ENCODE measurements around the gene CHST4. TPM values are rescaled to one million over a fixed set of nuclear protein-coding genes. Genes with fewer than 3 reads are reported as not detected.
"Not testable (repeated sequence)": the region's sequence is repeated elsewhere in the genome, so short reads cannot be mapped to it uniquely, and the experiment has no call there.

The CHST4 gene
- polyA plus RNA-seq, 1 donor = 0.55 TPM

- no peak for DNase-seq
Observed at GRCh38 chr16:71570144-71570543, 43.9 kb downstream of the CHST4 start.

DNA sequence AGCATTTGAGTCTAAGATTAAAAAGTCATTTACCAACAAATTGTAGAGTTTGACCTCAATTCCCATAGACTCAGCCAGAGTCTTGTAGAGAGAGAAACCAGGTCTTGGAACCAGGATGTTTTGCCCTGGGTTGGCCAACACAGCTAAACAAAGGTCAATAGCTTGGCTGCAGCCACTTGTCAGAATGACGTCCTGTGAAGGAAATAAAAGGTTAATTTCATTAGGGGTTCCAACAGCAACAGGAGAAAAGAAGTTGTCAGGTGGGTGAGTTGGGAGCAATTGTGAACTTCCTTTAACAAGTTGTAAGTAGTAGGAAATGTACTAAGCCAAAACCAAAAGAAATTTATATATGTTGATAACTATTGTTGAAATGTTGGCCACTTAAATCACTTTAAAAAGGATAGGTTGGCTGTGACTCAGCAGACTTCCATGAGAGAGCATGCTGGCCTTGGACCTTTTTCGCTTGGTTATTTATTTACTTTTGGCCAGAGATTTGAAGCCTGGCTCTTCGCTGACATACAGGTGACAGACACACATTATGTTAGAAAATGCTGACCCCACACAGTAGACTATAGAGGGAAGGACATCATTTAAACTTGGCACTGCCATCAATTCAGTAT is 46.4 kb downstream of the CHST4 start:
- no peak for DNase-seq

- DNase-seq = no peak
Observed at GRCh38 chr16:71573387-71574094, 47.3 kb downstream of the CHST4 start.

DNA sequence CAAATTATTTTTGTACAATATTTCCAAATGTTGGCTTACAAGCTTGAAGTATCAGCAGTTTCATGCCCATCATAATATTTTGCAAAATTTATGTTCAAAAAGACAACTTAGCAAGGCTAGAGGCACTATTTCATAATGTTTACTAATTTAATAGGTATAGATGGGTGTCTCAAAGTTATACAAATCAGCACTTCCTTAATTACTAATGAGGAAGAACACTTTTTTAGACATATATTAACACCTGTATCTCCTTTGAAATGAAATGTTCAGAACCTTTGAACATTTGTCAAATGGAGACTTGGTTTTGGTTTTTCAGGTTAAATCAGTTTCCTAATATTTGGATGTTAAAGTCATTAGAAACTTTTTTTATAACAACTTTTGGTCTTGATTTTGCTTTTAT is 48.5 kb downstream of the CHST4 start:
- no peak for DNase-seq

GRCh38 chr16:71576971-71577370 is 50.7 kb downstream of the CHST4 start, which contains the start of gene TAT:
TAT (minus strand) TSS chr16:71577092; CDS start chr16:71576415, 677 bp downstream.
- no peak for DNase-seq

DNA sequence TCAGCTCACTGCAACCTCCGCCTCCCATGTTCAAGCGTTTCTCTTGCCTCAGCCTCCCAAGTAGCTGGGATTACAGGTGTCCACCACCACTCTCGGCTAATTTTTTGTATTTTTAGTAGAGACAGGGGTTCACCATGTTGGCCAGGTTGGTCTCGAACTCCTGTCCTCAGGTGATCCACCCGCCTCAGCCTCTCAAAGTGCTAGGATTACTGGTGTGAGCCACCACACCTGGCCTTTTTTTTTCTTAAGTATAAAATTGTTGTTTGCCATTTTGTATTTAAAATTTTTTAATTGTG is 56.3 kb downstream of the CHST4 start:
- not testable (repeated sequence) for DNase-seq

- DNase-seq = no peak
Observed at GRCh38 chr16:71584543-71585317, 58.5 kb downstream of the CHST4 start.

DNA sequence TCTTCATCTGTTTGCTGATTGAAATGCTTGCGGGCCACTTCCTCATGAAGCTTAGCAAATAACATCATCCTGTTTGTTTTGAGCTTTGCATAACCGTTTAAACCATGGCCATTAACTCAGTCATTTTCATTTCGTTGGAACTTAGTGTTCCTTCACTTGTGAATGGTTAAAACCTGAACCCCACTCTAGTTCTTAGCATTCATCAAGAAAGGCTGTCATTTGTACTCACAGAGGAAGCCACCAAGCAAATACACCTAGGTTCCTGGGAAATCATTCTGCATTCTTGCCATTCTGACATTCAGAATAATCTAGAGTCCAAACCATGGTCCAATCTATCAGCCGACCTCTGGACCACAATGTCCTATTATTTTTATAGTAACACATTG is 59.1 kb downstream of the CHST4 start:
- DNase-seq = no peak

Other genes starting within 250 kb of the CHST4 start
- gene CMTR2, start 237.0 kb upstream of the CHST4 start, polyA plus RNA-seq (ENCODE audit: insufficient read length) = 74.4 TPM
- gene CALB2, start 167.7 kb upstream of the CHST4 start, polyA plus RNA-seq (ENCODE audit: insufficient read length) = 0.47 TPM
- gene TLE7, start 84.4 kb upstream of the CHST4 start, polyA plus RNA-seq (ENCODE audit: insufficient read length) = not detected
- 18.1 TPM for gene ZNF23, start 64.2 kb upstream of the CHST4 start, polyA plus RNA-seq (ENCODE audit: insufficient read length)
- 15.6 TPM for gene ZNF19, start 37.1 kb upstream of the CHST4 start, polyA plus RNA-seq (ENCODE audit: insufficient read length)
- gene TAT, start 50.7 kb downstream of the CHST4 start, polyA plus RNA-seq (ENCODE audit: insufficient read length) = 0.17 TPM
- gene MARVELD3, start 99.8 kb downstream of the CHST4 start, polyA plus RNA-seq (ENCODE audit: insufficient read length) = 17.0 TPM
- gene PHLPP2, start 198.3 kb downstream of the CHST4 start, polyA plus RNA-seq (ENCODE audit: insufficient read length) = 13.2 TPM